SU-DHL-6 (cell line): Measurements from ENCODE around the gene TMOD1.

Source experiments
- CTCF ChIP-seq: fragments of 200-600 bp; sonication (generic); IDR thresholded peaks from one replicate; pipeline ENCODE4 v1.5.1; 2017; ENCODE audit warnings: antibody characterized with exemption, mild to moderate bottlenecking, low read length, moderate library complexity; ENCODE audit not compliant: insufficient read depth, poor library complexity, severe bottlenecking
- EZH2phosphoT487 ChIP-seq: fragments of 200-600 bp; sonication (generic), shearing (Covaris generic); conservative IDR thresholded peaks from 2 replicates; pipeline ENCODE4 v1.6.1; 2018; ENCODE audit warnings: mild to moderate bottlenecking, antibody characterized with exemption, low read length, moderate library complexity, mixed read lengths

GRCh38 chr9:97506306-97506705 is 4.8 kb downstream of the TMOD1 start:
- TF ChIP-seq CTCF (no peak), EZH2phosphoT487 (no peak)
